Stimulated activated CD4-positive, alpha-beta T cell treated with anti-CD3 and anti-CD28 coated beads, Interleukin-1b, Interleukin-23, amount 100 ng/mL, for 24 hours (primary cell): Measurements from ENCODE around the gene GNAQ.
"Not testable (repeated sequence)": the region's sequence is repeated elsewhere in the genome, so short reads cannot be mapped to it uniquely, and the experiment has no call there.

Source experiments
- DNase-seq, 4 experiments: peaks; one replicate each; pipeline ENCODE4 v3.0.0-alpha.2; 2020; ENCODE audit warnings: low read depth in 4 of 4, low spot score in 1 of 4

Gene GNAQ

DNA sequence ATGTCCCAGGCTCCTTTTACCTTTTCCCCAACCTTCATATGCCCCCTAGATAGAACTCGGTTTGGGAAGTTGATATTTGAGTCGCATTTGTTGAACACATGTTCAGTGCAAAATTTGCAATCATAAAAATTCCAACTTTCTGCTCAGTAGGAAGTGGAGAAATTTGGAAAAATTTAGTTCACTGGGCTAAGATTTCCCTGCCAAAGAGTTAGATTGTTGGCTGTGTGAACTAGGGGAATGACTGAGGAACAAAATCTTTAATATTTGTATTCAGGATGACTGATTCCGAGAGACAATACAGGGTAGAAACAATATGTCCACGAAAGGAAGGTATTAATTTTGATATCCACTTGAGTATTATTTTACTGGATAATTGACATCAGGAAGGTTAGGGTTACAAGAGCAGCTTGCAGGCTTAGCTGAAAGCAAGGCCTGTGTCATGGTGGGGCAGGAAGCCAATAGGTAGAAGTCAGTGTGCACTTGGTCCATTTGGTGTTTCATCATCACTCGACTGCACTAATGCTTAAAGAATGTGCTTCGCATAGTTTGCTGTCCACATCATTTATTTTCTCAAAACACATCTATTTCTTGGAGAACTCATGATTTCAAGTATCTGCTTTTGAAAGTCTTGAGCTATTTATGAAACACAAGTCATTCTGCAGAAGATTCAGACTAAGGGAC lies 324.1 kb downstream of the GNAQ start:
- no peak for DNase-seq

DNA sequence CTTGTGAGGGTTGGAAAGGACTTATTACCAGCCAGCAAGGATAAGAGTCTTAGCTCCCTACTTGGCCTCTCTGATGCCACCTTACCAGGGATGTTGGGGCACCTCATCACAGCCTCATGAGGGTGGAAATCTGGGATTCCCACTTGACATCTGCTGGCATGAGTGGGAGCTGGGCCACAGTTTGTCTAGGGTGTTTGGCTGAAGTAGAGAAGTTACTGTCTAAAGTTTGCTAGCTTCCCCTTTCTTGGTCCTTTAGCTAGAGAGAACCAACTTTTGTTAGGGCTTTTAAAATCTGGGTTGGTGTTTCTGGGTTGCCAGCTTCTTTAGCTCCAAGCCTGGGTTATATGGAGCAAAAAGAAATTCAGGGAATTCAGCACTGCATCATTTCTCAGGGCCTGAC lies 326.0 kb downstream of the GNAQ start:
- DNase-seq, result no peak

DNA sequence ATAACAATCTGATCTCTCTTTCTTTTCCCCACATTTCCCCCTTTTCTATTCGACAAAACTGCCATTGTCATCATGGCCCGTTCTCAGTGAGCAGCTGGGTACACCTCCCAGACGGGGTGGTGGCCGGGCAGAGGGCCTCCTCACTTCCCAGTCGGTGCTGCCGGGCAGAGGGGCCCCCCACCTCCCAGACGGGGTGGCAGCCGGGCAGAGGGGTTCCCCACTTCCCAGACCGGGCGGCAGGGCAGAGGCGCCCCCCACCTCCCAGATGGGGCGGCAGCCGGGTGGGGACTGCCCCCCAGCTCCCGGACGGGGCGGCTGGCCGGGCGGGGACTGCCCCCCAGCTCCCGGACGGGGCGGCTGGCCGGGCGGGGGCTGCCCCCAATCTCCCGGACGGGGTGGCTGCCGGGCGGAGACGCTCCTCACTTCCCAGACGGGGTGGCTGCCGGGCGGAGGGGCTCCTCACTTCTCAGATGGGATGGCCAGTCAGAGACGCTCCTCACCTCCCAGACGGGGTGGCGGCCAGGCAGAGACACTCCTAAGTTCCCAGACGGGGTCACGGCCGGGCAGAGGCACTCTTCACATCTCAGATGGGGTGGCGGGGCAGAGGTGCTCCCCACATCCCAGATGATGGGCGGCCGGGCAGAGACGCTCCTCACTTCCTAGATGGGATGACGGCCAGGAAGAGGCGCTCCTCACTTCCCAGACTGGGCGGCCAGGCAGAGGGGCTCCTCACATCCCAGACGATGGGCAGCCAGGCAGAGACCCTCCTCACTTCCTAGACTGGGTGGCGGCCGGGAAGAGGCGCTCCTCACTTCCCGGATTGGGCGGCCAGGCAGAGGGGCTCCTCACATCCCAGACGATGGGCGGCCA lies 328.9 kb downstream of the GNAQ start:
- DNase-seq, result not testable (repeated sequence)

DNA sequence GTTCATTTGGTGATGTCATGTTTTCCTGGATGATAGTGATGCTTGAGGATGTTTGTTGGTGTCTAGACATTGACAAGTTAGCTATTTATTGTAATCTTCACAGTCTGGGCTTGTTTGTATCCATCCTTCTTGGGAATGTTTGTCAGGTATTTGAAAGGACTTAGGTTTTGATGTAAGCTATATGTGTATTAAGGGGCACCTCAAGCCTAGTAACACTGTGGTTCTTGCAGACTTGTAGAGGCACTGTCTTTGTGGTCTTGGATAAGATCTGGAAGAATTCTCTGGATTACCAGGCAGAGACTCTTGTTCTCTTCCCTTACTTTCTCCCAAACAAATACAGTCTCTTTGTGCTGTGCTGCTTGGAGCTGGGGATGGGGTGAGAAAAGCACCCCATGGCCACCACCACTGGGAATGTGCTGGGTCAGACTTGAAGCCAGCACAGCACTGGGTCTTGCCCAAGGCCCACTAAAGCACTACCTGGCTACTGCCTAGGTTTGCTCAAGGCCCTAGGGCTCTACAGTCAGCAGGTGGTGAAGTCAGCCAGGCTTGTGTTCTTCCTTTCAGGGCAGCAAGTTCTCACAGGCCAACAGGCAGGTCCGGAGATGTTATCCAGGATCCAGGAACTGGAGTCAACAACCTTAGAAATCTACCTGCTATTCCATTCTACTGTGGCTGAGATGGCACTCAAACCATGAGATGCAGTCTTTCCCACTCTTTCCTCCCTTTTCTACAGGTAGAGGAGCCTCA lies 334.2 kb downstream of the GNAQ start:
- no peak for DNase-seq

DNA sequence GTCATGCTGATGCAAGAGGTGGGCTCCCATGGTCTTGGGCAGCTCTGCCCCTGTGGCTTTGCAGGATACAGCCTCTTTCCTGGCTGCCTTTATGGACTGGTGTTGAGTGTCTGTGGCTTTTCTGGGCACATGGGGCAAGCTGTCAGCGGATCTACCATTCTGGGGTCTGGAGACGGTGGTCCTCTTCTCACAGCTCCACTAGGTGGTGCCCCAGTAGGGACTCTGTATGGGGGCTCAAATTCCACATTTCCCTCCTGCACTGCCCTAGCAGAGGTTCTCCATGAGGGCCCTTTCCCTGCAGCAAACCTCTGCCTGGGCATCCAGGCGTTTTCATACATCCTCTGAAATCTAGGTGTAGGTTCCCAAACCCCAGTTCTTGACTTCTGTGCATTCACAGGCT lies 340.9 kb downstream of the GNAQ start:
- DNase-seq, result not testable (repeated sequence)

DNA sequence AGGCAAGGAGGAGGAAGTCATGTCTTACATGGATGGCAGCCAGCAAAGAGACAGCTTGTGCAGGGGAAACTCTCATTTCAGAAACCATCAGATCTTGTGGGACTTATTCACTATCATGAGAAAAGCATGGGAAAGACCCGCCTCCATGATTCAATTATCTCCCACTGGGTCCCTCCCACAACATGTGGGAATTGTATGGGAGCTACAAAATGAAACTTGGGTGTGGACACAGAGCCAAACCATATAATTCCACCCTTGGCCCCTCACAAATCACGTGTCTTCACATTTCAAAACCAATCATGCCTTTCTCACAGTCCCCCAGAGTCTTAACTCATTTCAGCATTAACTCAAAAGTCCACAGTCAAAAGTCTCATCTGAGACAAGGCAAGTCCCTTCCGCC lies 341.5 kb downstream of the GNAQ start:
- not testable (repeated sequence) for DNase-seq

DNA sequence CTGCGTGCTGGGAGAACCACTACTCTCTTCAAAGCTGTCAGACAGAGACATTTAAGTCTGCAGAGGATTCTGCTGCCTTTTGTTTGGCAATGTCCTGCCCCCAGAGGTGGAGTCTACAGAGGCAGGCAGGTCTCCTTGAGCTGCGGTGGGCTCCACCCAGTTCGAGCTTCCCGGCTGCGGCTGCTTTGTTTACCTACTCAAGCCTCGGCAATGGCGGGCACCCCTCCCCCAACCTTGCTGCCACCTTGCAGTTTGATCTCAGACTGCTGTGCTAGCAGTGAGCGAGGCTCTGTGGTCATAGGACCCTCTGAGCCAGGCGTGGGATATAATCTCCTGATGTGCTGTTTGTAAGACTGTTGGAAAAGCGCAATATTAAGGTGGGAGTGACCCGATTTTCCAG lies 343.9 kb downstream of the GNAQ start:
- not testable (repeated sequence) for DNase-seq

DNA sequence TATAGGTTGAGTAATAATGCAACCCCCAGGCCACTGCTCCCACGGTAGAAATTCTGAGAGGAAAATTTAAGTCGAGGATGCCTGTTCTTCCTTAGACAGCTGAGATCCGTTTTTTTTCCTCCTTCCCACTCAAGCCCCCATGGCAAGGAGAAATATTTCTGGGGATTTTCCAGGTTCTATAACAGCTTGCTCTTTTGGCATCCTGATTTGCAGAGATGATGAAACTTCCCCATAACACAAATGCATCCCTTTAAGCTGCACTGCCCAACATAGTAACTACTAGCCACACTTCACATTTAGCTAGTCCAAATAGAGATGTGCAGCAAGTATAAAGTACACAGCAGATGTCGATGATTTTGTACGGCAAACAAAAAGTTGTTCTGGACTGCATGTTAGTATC lies 351.0 kb downstream of the GNAQ start:
- no peak for DNase-seq

DNA sequence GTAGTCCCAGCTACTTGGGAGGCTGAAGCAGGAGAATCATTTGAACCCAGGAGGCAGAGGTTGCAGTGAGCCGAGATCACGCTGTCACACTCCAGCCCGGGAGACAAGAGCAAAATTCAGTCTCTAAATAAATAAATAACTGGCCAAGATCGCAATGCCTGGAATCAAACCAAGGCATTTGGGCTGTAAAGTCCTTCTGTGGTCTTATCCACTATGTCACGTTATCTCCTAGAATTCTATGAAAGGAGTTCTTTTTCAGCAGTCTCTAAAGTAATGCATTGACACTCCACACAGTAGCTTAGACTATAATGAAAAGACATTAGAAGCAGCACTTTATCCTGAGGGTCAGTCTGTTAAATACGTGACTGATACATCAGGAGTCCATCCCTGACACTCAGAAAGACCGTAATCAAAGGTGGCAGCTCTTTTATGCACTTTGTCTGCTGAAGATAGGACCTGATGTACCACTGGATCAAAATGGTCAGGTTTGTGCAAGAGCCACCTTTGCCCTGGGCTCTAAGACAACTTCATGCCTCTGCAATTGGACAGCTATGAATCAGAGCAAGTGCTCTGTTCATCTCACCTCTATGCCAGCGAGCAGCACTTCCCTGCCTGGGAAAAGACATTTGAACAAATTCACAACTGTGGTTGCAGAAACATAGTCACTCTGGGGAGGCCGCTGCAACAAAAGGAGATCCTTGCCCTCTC lies 351.8 kb downstream of the GNAQ start:
- DNase-seq, result no peak

DNA sequence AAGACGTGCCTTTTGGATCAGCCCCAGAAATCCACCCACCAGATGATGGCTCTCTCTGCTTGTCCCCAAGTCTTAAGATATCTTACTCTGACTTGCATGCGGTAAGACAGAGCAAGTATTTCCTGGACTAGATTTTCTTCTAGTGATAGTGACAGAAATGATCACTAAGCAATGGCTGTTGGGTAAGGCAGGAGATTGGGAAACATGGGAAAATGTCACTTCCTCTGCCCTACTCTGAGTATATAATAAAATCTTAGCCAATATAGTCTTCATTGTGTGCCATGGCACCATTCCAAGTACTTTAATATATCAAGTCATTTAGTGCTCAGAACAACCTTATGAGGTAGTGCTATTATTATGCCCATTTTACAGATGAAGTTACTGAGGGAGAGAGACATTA lies 352.5 kb downstream of the GNAQ start:
- no peak for DNase-seq

DNA sequence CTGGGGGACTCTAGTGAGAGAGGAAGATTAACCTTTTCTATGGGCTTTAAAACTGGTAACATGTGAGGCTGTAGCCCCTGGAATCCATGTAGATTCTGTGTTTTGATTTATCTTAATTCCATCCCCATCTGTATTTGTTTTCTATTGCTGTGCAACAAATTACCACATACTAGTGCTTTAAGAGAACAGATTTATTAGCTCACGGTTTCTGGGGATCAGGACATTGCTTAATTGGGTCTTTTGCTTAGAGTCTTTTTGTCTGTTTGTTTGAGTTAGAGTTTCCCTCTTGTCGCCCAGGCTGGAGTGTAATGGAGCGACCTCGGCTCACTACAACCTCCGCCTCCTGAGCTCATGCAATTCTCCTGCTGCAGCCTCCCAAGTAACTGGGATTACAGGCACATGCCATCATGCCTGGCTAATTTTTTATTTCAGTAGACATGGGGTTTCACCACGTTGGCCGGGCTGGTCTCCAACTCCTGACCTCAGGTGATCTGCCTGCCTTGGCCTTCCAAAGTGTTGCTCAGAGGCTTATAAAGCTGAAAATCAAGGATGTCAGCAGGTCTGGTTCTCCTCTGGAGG lies 353.6 kb downstream of the GNAQ start:
- no peak for DNase-seq

DNA sequence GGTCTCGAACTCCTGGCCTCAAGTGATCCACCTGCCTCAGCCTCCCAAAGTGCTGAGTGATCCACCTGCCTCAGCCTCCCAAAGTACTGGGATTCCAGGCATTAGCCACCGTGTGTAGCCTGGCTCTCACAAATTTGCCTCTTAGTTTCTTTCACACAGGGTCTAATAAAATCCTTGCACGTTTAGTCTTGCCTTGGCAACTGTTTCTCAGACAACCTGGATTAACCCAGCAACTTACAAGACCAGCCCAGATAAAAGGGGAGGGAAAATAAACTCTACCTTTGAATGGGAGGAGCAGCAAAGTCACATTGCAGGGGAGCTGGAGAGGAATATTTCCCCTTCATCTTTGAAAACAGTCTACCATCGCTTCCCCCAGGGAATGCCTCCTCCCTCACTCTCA lies 354.2 kb downstream of the GNAQ start:
- no peak for DNase-seq

DNA sequence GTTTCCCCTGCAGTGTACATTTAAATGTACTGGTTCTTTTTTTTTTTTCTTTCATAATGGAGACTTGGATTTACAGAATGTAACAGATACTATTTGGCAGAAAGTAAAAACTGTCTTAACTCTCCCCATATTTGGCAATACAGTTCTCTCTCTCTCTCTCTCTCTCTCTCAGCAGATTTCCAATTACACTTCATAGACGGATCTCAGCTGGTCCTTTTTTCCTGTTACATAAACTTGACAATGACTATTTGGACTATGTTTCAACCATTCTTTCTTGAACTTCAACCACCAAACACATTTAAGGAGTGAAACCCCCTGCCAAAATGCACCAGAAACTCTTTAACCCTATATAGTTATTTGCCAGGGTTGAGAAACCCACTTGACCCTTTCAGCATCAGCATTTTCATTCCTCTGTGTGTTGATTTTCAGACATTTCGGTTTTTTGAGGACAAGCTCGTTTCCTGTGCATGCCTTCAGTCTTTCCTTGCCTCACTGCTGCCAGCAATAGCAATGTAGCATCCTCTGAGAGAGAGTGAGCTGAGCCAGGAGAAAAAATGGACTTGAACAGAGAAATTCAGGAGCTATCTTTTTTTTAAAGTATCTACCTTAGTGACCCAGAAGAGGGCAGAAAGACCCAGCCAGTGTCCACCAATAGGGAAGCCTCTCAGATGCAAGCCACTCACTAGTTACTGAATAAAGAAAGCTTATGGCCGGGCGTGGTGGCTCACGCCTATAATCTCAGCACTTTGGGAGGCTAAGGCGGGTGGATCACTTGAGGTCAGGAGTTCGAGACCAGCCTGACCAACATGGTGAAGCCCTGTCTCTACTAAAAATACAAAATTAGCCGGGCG lies 357.4 kb downstream of the GNAQ start:
- no peak for DNase-seq

DNA sequence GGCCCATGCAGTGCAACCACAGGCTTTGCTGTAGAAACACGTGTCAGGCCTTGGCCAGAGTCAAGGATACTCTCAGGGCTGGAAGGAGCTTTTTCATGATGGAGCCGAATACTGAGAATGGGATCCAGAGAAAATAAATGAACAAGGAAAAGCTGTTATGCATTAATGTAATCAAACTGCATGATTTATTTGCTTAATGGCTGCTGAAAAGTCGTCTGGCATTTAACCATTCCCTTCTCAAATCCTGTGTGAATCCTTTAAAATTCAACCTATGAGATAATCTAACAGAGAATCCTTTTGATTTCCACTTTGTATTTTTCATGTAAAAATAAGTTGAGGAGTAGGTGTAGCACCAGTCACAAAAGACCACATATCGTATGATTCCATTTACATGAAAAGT lies 359.4 kb downstream of the GNAQ start:
- no peak for DNase-seq

DNA sequence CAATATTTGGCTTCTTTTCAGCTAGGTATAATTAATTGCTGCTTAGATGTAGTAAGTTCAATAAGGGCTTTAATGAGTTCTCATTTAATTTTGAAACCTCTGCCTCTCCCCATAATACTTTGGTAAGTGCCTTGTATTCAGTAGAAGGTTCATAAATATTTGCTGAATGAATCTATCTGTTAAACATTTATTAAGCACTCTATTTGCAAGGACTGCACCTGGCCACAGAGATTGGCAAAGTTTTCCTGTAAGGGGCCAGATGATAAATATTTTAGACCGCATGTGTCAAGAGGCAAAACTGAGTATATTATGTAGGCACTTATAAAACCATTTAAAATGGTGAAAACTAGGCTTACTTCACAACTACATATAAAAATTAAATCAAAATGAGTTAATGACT lies 364.5 kb downstream of the GNAQ start:
- DNase-seq, result no peak
